Duodenal mucosa (tissue), 2 donors: ENCODE measurements around the gene CHKA.

Source experiments
- H3K27ac ChIP-seq: one replicate; pipeline ENCODE4 v1.7.0; 2013; ENCODE audit warnings: low read depth, low read length
- H3K27me3 ChIP-seq, 2 donors: one replicate each; pipeline ENCODE4 v1.7.0; 2013; ENCODE audit warnings: low read length in 2 of 2, control low read depth in 1 of 2; ENCODE audit not compliant: insufficient read depth in 2 of 2, control insufficient read depth in 1 of 2
- H3K36me3 ChIP-seq, 2 donors: one replicate each; pipeline ENCODE4 v1.7.0; 2013; ENCODE audit warnings: low read length in 2 of 2, control low read depth in 1 of 2; ENCODE audit not compliant: insufficient read depth in 2 of 2, control insufficient read depth in 1 of 2
- H3K4me1 ChIP-seq, 2 donors: one replicate each; pipeline ENCODE4 v1.7.0; 2013; ENCODE audit warnings: low read length in 2 of 2, control low read depth in 1 of 2; ENCODE audit not compliant: insufficient read depth in 2 of 2, control insufficient read depth in 1 of 2
- H3K4me3 ChIP-seq, 2 donors: one replicate each; pipeline ENCODE4 v1.7.0; 2013; ENCODE audit warnings: low read length in 2 of 2, low read depth in 1 of 2
- H3K9ac ChIP-seq, 2 donors: one replicate each; pipeline ENCODE4 v1.7.0; 2013; ENCODE audit warnings: low read length in 2 of 2, low read depth in 1 of 2
- H3K9me3 ChIP-seq, 2 donors: one replicate each; pipeline ENCODE4 v1.7.0; 2013; ENCODE audit warnings: low read length in 2 of 2, control low read depth in 1 of 2; ENCODE audit not compliant: control insufficient read depth in 1 of 2

Gene CHKA

DNA sequence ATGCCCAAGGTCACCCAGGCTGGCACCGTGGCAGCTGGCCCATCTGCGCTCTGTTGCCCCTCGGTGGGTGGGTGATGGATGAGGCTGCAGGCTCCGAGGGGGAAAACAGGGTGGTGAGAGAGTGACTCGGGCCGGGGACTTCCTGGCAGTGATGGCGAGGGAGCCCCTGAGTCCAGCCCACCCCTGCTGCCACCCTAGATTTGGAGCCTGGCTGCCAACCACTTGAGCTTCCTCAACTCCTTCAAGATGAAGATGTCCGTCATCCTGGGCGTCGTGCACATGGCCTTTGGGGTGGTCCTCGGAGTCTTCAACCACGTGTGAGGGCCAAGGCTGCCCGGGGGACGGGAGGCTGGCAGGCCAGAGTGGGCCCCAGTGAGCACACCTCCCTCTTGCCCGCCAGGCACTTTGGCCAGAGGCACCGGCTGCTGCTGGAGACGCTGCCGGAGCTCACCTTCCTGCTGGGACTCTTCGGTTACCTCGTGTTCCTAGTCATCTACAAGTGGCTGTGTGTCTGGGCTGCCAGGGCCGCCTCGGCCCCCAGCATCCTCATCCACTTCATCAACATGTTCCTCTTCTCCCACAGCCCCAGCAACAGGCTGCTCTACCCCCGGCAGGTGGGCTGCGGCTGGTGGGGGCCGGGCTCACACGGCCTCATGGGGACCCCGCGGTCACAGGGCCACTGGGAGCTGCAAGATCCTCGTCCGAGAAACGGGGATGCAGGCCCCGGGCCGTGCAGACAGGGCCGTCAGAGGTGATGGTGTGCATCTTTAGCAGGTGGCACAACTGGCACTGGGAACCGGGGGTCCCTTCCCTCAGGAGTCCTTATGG, 72.3 kb downstream of the CHKA start:
- H3K9me3 ChIP-seq: no peaks in the 10 kb centered on the region
- no peak overlapping the region for H3K4me3 ChIP-seq
- no peak overlapping the region for H3K27ac ChIP-seq
- no peak overlapping the region for H3K9ac ChIP-seq
- H3K4me1 ChIP-seq: no peaks in the 10 kb centered on the region
- H3K36me3 ChIP-seq: peaks cover 25 to 79% of the 10 kb centered on the region in 2 donors
- no peaks in the 10 kb centered on the region for H3K27me3 ChIP-seq

DNA sequence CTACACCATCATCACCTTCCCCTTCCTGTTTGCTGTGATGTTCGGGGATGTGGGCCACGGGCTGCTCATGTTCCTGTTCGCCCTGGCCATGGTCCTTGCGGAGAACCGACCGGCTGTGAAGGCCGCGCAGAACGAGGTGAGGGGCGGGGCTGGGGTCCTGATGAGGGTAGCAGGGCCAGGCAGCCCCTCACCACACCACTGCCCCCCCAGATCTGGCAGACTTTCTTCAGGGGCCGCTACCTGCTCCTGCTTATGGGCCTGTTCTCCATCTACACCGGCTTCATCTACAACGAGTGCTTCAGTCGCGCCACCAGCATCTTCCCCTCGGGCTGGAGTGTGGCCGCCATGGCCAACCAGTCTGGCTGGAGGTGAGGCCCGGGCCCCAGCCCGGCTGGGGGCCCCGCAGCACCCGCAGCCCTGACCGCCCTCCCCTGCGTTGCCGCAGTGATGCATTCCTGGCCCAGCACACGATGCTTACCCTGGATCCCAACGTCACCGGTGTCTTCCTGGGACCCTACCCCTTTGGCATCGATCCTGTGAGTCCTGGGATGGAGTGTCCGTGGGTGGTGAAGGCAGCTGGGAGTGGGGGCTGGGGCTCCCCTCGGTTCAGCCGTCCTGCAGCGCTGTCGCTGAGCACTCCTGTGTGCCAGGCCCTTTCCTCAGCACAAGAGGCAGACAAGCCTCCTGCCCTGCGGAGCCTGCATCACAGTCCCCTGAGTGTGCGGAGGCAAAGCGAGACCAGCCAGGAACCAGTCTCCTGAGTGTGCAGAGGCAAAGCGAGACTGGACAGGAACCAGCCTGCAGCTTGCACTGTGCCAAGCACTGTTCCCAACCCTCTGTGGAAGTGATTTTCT, 73.5 kb downstream of the CHKA start:
- Histone ChIP-seq H3K9ac (no peak overlapping the region), H3K9me3 (no peaks in the 10 kb centered on the region)

DNA sequence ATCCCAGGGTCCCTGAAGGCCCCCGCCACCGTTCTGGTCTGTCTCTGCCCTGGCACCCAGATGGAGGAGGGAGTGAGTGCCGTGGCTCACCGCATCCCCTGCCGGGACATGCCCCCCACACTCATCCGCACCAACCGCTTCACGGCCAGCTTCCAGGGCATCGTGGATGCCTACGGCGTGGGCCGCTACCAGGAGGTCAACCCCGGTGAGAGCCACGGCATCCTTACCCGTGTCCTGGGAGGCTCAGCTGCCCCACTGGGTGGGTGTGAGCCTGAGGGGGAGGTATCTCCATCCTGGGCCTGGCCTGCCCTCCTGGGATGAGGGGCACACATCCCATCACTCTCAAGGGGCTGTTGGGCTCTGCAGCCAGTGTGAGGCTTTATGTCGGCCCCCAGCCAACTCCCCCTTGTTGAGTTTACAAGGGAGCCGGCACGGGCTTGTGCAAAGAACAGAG, 76.3 kb downstream of the CHKA start:
- Histone ChIP-seq H3K27me3 (no peaks in the 10 kb centered on the region), H3K36me3 (peaks cover 15 to 66% of the 10 kb centered on the region in 2 donors), H3K4me3 (no peak overlapping the region), H3K9ac (no peak overlapping the region), H3K9me3 (no peaks in the 10 kb centered on the region), H3K27ac (no peak overlapping the region), H3K4me1 (peaks cover 20 to 28% of the 10 kb centered on the region in 2 donors)

More for the DNA sequence above, 73.5 kb downstream of the CHKA start:
- H3K36me3 ChIP-seq: peaks cover 25 to 84% of the 10 kb centered on the region in 2 donors
- no peak overlapping the region for H3K27ac ChIP-seq
- H3K4me3 ChIP-seq: no peak overlapping the region
- H3K4me1 ChIP-seq: peaks cover 7 to 8% of the 10 kb centered on the region in 2 donors
- no peaks in the 10 kb centered on the region for H3K27me3 ChIP-seq

DNA sequence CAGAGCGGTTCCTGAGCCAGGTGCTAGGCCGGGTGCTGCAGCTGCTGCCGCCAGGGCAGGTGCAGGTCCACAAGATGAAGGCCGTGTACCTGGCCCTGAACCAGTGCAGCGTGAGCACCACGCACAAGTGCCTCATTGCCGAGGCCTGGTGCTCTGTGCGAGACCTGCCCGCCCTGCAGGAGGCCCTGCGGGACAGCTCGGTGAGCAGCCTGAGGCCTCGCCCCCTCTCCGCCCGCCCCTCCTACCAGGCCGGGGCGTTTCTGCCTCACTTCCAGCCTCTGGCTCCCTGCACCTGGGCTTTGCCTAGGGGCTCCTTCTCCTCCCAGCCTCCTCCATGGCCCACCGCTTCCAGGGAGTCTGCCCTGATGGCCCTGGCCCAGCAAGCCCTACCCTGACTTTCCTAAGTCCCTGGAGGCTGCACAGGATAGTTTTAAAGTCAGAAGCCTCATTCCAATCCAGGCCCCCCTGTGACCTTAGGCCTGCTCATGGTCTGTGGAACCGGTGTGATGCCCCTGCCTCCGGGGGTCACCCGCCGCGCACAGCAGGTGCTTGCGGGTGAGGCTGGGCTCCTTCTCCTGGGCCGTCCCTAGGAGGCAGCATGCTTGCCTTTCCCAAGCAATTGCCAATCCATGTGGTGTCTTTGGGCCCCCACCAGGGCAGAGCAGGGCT, 76.9 kb downstream of the CHKA start:
- H3K9me3 ChIP-seq: no peaks in the 10 kb centered on the region
- H3K4me3 ChIP-seq: no peak overlapping the region
- peaks cover 15 to 59% of the 10 kb centered on the region in 2 donors for H3K36me3 ChIP-seq
- peaks cover 23 to 29% of the 10 kb centered on the region in 2 donors for H3K4me1 ChIP-seq
- no peaks in the 10 kb centered on the region for H3K27me3 ChIP-seq
- no peak overlapping the region for H3K27ac ChIP-seq
- H3K9ac ChIP-seq: no peak overlapping the region

DNA sequence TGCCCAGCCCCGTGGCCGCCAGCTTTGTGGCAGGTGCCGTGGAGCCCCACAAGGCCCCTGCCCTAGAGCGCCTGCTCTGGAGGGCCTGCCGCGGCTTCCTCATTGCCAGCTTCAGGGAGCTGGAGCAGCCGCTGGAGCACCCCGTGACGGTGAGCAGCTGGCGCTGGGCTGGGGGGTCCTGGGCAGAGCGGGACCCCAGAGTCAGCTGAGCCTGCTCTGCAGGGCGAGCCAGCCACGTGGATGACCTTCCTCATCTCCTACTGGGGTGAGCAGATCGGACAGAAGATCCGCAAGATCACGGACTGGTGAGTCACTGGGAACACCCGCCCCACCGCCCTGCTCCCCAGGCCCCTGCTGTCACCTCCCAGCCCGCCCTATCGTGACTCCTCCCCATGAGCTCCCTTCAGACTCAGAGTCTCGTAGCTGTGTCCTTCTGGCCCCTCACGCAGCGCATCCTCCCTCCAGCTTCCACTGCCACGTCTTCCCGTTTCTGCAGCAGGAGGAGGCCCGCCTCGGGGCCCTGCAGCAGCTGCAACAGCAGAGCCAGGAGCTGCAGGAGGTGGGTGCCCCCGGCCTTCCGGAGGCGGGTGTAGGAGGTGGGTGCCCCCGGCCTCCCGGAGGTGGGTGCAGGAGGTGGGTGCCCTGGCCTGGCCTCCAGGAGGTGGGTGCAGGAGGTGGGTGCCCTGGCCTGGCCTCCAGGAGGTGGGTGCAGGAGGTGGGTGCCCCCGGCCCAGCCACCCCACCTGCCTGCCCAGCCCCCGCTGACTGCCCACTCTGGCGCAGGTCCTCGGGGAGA, 77.6 kb downstream of the CHKA start:
- peaks cover 26 to 31% of the 10 kb centered on the region in 2 donors for H3K4me1 ChIP-seq

DNA sequence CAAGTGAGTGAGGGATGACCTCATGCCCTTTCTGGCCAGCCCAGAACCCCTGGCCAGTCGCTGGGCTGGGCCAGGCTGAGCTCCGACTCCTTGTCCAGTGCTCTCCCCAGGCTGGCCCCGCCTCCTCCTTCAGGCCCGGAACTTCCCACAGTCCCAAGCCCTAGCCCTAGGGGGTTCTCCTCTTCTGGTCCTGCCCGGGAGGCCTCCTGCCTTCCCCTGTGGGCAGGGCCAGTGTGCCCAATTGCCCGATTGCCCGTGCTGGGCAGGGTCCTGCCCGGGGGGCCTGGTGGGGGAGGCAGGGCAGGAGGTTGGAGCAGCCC, 78.2 kb downstream of the CHKA start:
- H3K9me3 ChIP-seq: no peaks in the 10 kb centered on the region
- peaks cover 15 to 47% of the 10 kb centered on the region in 2 donors for H3K36me3 ChIP-seq
- H3K27me3 ChIP-seq: no peaks in the 10 kb centered on the region
- H3K27ac ChIP-seq: no peak overlapping the region
- H3K4me3 ChIP-seq: no peak overlapping the region
- peaks cover 32 to 37% of the 10 kb centered on the region in 2 donors for H3K4me1 ChIP-seq
- H3K9ac ChIP-seq: no peak overlapping the region

More for the DNA sequence above, 77.6 kb downstream of the CHKA start:
- Histone ChIP-seq H3K4me3 (no peak overlapping the region), H3K36me3 (peaks cover 15 to 52% of the 10 kb centered on the region in 2 donors), H3K9ac (no peak overlapping the region), H3K9me3 (no peaks in the 10 kb centered on the region), H3K27me3 (no peaks in the 10 kb centered on the region), H3K27ac (no peak overlapping the region)

DNA sequence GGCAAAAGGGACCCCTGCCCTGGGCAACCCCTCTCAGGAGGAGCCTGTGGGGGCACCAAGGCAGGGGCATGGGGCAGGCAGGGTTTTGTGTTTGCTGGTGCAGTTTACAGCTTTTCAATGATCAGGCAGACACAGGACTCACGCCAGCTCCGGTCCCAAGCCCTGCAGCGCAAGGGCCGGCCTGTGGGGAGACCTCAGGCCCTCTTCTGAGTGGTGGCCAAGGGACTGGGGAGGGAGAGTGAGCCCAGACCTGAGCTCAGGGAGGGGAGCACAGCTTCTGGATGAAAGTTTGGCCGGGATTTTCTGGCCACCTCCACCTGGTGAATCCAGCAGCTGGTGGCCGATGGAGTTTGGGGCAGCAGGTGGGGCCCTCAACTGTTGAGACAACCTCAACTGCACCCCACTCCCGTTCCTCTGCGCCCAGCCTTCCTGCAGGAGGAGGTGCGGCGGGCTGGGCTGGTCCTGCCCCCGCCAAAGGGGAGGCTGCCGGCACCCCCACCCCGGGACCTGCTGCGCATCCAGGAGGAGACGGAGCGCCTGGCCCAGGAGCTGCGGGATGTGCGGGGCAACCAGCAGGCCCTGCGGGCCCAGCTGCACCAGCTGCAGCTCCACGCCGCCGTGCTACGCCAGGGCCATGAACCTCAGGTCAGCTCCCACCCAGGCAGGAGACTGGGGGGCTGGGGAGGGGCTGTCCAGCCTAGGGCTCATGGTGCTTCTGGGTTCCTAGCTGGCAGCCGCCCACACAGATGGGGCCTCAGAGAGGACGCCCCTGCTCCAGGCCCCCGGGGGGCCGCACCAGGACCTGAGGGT, 78.8 kb downstream of the CHKA start:
- Histone ChIP-seq H3K4me1 (peaks cover 37 to 42% of the 10 kb centered on the region in 2 donors), H3K4me3 (no peak overlapping the region), H3K9me3 (no peaks in the 10 kb centered on the region), H3K36me3 (peaks cover 10 to 42% of the 10 kb centered on the region in 2 donors), H3K27ac (no peak overlapping the region), H3K9ac (no peak overlapping the region), H3K27me3 (no peaks in the 10 kb centered on the region)

DNA sequence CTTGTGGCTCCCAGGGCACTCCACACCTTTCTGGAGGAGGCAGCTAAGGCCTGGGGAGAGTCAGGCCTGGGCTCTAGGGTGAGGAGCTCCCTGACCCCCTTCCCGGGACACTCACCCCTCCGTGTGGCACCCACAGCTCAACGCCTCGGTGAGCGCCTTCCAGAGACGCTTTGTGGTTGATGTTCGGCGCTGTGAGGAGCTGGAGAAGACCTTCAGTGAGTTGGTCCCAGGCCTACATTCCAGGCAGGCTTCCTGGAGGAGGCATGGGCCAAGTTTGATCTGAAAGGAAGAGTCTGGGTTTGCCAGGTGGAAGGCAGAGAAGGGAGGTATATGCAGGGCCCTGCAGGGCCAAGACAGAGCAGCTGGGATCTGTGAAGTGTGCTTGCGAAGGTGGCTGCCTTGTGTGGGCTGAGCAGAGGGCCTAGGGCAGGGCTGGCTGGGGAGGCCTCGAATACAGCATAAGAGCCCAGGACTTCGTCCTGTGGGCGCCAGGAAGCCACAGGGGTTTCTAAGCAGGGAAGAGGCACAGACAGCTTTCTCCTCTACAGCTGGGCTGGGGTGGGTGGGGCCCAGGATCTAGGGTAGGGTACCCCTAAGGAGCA, 79.5 kb downstream of the CHKA start:
- peaks cover 39 to 49% of the 10 kb centered on the region in 2 donors for H3K4me1 ChIP-seq
- H3K9ac ChIP-seq: no peak overlapping the region
- peaks cover 10 to 38% of the 10 kb centered on the region in 2 donors for H3K36me3 ChIP-seq
- H3K27ac ChIP-seq: no peak overlapping the region
- no peaks in the 10 kb centered on the region for H3K9me3 ChIP-seq
- no peak overlapping the region for H3K4me3 ChIP-seq
- H3K27me3 ChIP-seq: no peaks in the 10 kb centered on the region
